Fibroblast of villous mesenchyme (primary cell): Measurements from ENCODE around the gene TRABD2B. TPM values are rescaled to one million over a fixed set of nuclear protein-coding genes. Genes with fewer than 3 reads are reported as not detected.

Source experiments
- DNase-seq: peaks from one replicate; pipeline ENCODE4 v3.0.0-alpha.2; 2010; ENCODE audit warnings: low read depth
- H3K4me3 ChIP-seq: 2 replicates; pipeline ENCODE4 v1.5.1; 2011; ENCODE audit warnings: low read depth, mild to moderate bottlenecking, low read length
- CTCF ChIP-seq: IDR thresholded peaks from 2 replicates; pipeline ENCODE4 v1.5.1; 2012; ENCODE audit warnings: low read depth, mild to moderate bottlenecking, low read length; ENCODE audit not compliant: insufficient read depth
- total RNA-seq: library from RNA; depleted of rRNA; stranded (reverse); fragments of >200 nt; gene quantifications from 2 replicates; pipeline ENCODE4 v1.2.3, GENCODE V29; 2012

The TRABD2B gene
- total RNA-seq, 1 donor, result not detected

GRCh38 chr1:47941609-47942239, 55.5 kb downstream of the TRABD2B start:
- no peak for TF ChIP-seq CTCF
- DNase-seq, result no peak
- H3K4me3 ChIP-seq, result no peak overlapping the region

GRCh38 chr1:47940779-47941178, 56.4 kb downstream of the TRABD2B start:
- DNase-seq, result no peak
- no peak overlapping the region for H3K4me3 ChIP-seq
- TF ChIP-seq CTCF, result no peak

- TF ChIP-seq CTCF, result no peak
- DNase-seq, result no peak
- H3K4me3 ChIP-seq, result no peak overlapping the region
These were observed 56.9 kb downstream of the TRABD2B start for GRCh38 chr1:47940326-47940725.

- H3K4me3 ChIP-seq, result no peak overlapping the region
- DNase-seq, result no peak
- TF ChIP-seq CTCF, result no peak
These were observed 58.7 kb downstream of the TRABD2B start for GRCh38 chr1:47938520-47938919.

- H3K4me3 ChIP-seq, result no peak overlapping the region
- DNase-seq, result no peak
- TF ChIP-seq CTCF, result no peak
These were observed 59.5 kb downstream of the TRABD2B start for GRCh38 chr1:47937586-47938254.

GRCh38 chr1:47936916-47937551, 60.2 kb downstream of the TRABD2B start:
- H3K4me3 ChIP-seq, result no peak overlapping the region
- no peak for DNase-seq
- TF ChIP-seq CTCF, result no peak
